DOHH2 (cell line): Measurements from ENCODE around the gene E2F3.

Experiments
- H3F3A ChIP-seq: fragments of 200-600 bp; sonication (generic), shearing (Covaris generic); 2 replicates; pipeline ENCODE4 v1.6.0; 2016; ENCODE audit warnings: antibody characterized with exemption, mild to moderate bottlenecking; ENCODE audit not compliant: control insufficient read depth, insufficient read depth
- H3K27ac ChIP-seq: fragments of 200-600 bp; sonication (generic); 2 replicates; pipeline ENCODE4 v1.5.1; 2014; ENCODE audit warnings: low read depth, mild to moderate bottlenecking, low read length, moderate library complexity
- H3K27me3 ChIP-seq: fragments of 200-600 bp; sonication (generic); 2 replicates; pipeline ENCODE4 v1.6.1; 2014; ENCODE audit warnings: mild to moderate bottlenecking, low read length, mixed read lengths; ENCODE audit not compliant: control insufficient read depth
- H3K36me3 ChIP-seq: fragments of 200-600 bp; sonication (generic); 2 replicates; pipeline ENCODE4 v1.6.1; 2014; ENCODE audit warnings: mild to moderate bottlenecking, low read length, moderate library complexity, mixed read lengths; ENCODE audit not compliant: control insufficient read depth
- H3K4me1 ChIP-seq: fragments of 200-600 bp; sonication (generic); 2 replicates; pipeline ENCODE4 v1.6.1; 2014; ENCODE audit warnings: mild to moderate bottlenecking, low read length, mixed read lengths; ENCODE audit not compliant: control insufficient read depth
- H3K4me2 ChIP-seq: fragments of 200-600 bp; sonication (generic); 2 replicates; pipeline ENCODE4 v1.6.0; 2014; ENCODE audit warnings: mild to moderate bottlenecking, low read length, moderate library complexity
- H3K4me3 ChIP-seq: fragments of 200-600 bp; sonication (generic); 2 replicates; pipeline ENCODE4 v1.5.1; 2014; ENCODE audit warnings: mild to moderate bottlenecking, low read length, mixed read lengths
- H3K79me2 ChIP-seq: fragments of 200-600 bp; sonication (generic); 2 replicates; pipeline ENCODE4 v1.6.1; 2014; ENCODE audit warnings: mild to moderate bottlenecking, low read length, mixed read lengths; ENCODE audit not compliant: control insufficient read depth
- H3K9me2 ChIP-seq: fragments of 200-600 bp; sonication (generic); replicated peaks from 2 replicates; pipeline ENCODE4 v1.6.1; 2014; ENCODE audit warnings: mild to moderate bottlenecking, low read length, mixed read lengths; ENCODE audit not compliant: control insufficient read depth
- H3K9me3 ChIP-seq: fragments of 200-600 bp; sonication (generic); 2 replicates; pipeline ENCODE4 v1.6.1; 2014; ENCODE audit warnings: antibody characterized with exemption, low read length, mixed read lengths; ENCODE audit not compliant: control insufficient read depth, insufficient read depth
- H4K20me1 ChIP-seq: fragments of 200-600 bp; sonication (generic); 2 replicates; pipeline ENCODE4 v1.6.0; 2014; ENCODE audit warnings: low read depth, mild to moderate bottlenecking, antibody characterized with exemption, low read length, moderate library complexity; ENCODE audit not compliant: control insufficient read depth, insufficient read depth
- CTCF ChIP-seq: fragments of 200-600 bp; sonication (generic); IDR thresholded peaks from one replicate; pipeline ENCODE4 v1.5.1; 2014; ENCODE audit warnings: antibody characterized with exemption, mild to moderate bottlenecking, low read depth, low read length; ENCODE audit not compliant: poor library complexity, severe bottlenecking
- EZH2phosphoT487 ChIP-seq: fragments of 200-600 bp; sonication (generic); IDR thresholded peaks from 2 replicates; pipeline ENCODE4 v1.6.1; 2017; ENCODE audit warnings: borderline replicate concordance, mild to moderate bottlenecking, antibody characterized with exemption, low read length, moderate library complexity, mixed read lengths

The E2F3 gene

GRCh38 chr6:20416567-20417345 is 15.1 kb downstream of the E2F3 start:
- H3K27me3 ChIP-seq: no peaks in the 10 kb centered on the region
- peaks cover 82% of the 10 kb centered on the region for H3K36me3 ChIP-seq
- H3K4me3 ChIP-seq: no peak overlapping the region
- peaks cover 15% of the 10 kb centered on the region for H3K4me1 ChIP-seq
- peaks cover 36% of the 10 kb centered on the region for H4K20me1 ChIP-seq
- H3K9me3 ChIP-seq: no peaks in the 10 kb centered on the region
- no peak overlapping the region for H3K27ac ChIP-seq
- H3K4me2 ChIP-seq: no peak overlapping the region
- no peaks in the 10 kb centered on the region for H3F3A ChIP-seq
- peaks cover 100% of the 10 kb centered on the region for H3K79me2 ChIP-seq
- no peaks in the 10 kb centered on the region for H3K9me2 ChIP-seq
- TF ChIP-seq CTCF: no peak
- TF ChIP-seq EZH2phosphoT487: no peak

- H3K27me3 ChIP-seq: no peaks in the 10 kb centered on the region
- H3K27ac ChIP-seq: no peak overlapping the region
- peaks cover 100% of the 10 kb centered on the region for H3K79me2 ChIP-seq
- no peak overlapping the region for H3K4me3 ChIP-seq
- no peaks in the 10 kb centered on the region for H3K9me2 ChIP-seq
- no peaks in the 10 kb centered on the region for H3K9me3 ChIP-seq
- H3K4me1 ChIP-seq: peaks cover 15% of the 10 kb centered on the region
- H3K4me2 ChIP-seq: 0 out of 2 replicates have a peak overlapping the region, but pooled peaks have one; percentile 11
- TF ChIP-seq EZH2phosphoT487: no peak
- TF ChIP-seq CTCF: no peak
- H3K36me3 ChIP-seq: peaks cover 82% of the 10 kb centered on the region
- peaks cover 39% of the 10 kb centered on the region for H4K20me1 ChIP-seq
- H3F3A ChIP-seq: no peaks in the 10 kb centered on the region
Measured at GRCh38 chr6:20417819-20418218, 16.1 kb downstream of the E2F3 start.

- TF ChIP-seq EZH2phosphoT487: no peak
- TF ChIP-seq CTCF: no peak
- Histone ChIP-seq H3F3A (0 out of 2 replicates have a peak, but pooled peaks cover 4% of the 10 kb centered on the region), H4K20me1 (peaks cover 32% of the 10 kb centered on the region), H3K36me3 (peaks cover 61% of the 10 kb centered on the region), H3K9me2 (no peaks in the 10 kb centered on the region), H3K4me3 (no peak overlapping the region), H3K27me3 (no peaks in the 10 kb centered on the region), H3K4me2 (no peak overlapping the region), H3K27ac (no peak overlapping the region), H3K4me1 (peaks cover 21% of the 10 kb centered on the region), H3K9me3 (no peaks in the 10 kb centered on the region), H3K79me2 (peaks cover 100% of the 10 kb centered on the region)
Measured at GRCh38 chr6:20426177-20427082, 24.8 kb downstream of the E2F3 start.
